ENCODE results near the gene KIAA0753.
A peak's percentile ranks its signal among the peaks of the same experiment; 100 is the strongest.

KIAA0753 gene

DNA sequence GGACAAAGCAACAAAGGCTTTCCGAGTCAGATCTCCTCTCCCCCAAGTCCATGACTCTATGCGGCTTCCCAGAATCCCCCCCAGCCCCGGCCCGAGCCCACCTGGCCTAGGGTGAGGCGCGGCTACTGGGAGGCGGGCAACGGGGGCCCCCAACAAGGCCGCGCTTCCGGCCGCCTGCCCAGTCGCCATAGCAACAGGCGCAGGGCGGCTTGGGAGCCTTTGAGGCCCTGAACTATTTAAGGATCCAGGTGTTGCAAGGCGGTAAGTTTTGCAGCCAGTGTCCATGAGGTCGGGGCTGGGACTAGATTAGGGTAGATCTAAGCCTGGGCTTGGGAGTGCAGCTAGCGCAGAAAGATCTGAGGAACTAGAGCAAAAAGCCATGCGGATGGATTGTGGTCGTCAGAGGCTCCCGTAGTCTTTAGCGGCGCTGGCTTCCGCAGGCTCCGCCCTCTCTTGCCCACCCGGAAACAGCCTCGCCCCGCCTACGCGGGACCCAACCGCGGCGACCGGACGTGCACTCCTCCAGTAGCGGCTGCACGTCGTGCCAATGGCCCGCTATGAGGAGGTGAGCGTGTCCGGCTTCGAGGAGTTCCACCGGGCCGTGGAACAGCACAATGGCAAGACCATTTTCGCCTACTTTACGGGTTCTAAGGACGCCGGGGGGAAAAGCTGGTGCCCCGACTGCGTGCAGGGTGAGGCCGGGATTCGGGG is at the start of gene KIAA0753, which contains the start of gene TXNDC17:
KIAA0753 (minus strand) TSS at position 176 of the 711 bp plus-strand sequence. CDS start 5,608 bp downstream, outside the sequence.
TXNDC17 (plus strand) TSS at position 525 of the 711 bp plus-strand sequence; CDS start at position 548, 23 bp downstream.
- peak; percentile 67 for DNase-seq

DNA sequence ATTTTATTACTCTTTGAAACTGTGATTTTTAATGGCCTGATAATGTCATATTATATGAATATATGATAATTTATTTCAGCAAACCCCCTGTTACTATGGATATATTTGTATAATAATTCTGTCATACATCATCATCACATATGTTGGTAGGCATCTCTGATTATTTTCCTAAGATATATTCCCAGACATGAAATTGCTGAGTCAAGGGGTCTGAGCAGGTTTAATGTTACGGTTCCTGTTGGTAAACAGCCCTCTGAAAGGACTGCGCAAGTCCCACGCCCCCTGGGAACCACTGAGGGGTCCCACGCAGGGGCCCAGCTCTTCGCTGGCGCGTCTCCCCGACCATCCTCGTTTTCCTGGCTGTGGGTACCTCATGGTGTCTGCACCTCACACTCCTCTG is 48.4 kb upstream of the KIAA0753 start:
- no peak for DNase-seq

DNA sequence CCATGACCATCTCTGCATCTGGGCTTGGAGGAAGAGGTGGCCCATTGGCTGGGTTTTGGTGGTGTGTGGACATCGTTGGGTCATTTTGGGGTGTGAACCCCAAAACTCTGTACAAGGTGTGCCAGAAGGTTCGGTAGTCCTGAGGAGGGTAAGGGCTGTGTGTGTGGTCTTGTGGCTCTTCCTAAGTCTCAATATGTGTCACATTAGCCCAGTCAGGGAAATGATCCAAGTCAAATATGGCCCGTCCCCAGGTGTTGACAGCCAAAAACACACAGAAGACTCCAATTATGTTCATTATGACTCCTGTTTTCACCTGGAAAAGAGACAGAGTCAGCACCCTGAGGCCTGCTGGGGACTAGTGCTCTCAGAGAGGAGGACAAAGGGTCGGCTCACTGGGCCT is 45.5 kb upstream of the KIAA0753 start:
- DNase-seq: no peak

DNA sequence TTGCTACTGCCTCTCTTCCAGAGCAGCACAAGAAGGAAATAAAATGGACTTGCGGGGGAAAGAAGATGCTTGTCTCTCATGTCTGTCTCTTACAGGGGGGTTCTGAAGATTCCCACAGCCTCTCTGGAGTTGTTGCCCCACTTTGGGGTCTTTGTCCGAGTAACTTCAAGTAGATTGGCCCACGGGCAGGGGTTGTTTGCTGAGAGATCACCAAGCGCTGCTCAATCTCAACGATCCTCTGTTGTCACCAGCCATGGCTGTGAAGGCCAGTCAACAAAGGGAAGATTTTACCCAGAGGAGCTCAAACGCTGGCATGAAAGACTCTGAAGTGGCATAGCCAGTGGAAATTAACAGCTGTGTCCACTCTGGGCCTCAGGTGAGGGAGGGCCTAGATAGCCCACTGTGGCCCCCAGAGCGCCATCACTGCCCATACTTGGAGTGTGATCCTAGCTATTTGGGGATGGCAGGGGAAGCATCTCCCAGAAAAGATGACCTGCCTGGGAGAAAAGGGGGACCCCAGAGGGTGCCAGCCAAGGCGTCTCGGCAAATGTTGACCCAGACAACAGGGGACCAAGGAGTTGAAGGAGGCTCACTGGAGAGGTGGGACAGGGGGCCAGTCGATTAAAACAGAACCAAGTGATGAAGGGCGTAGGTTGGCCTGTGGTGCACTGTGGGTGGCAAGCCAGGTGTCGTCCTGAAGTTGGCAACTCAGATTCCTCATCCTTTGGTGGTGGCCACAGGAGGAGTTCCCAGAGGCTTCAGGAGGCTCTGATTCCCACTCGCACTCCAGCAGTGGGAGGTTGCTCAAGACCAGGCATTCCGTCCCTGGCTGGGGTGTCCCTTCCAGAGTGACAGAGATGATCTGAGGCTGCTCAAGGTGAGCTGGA is 44.6 kb upstream of the KIAA0753 start:
- DNase-seq: no peak

DNA sequence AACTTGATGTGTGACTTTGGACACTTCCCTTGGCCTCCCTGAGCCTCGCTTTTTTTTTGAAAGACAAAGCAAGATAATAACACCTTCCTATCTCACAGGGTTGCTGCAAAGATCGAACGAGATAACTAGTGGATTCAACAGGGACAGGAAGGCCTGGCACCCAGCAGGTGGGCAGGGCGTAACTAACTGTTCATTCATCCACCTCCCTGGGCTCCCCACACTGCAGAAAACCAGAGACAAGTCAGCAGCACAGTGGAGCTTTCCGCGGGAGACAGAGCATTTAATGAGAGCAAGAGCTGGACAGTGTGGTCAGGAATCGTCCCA is 43.9 kb upstream of the KIAA0753 start:
- no peak for DNase-seq

DNA sequence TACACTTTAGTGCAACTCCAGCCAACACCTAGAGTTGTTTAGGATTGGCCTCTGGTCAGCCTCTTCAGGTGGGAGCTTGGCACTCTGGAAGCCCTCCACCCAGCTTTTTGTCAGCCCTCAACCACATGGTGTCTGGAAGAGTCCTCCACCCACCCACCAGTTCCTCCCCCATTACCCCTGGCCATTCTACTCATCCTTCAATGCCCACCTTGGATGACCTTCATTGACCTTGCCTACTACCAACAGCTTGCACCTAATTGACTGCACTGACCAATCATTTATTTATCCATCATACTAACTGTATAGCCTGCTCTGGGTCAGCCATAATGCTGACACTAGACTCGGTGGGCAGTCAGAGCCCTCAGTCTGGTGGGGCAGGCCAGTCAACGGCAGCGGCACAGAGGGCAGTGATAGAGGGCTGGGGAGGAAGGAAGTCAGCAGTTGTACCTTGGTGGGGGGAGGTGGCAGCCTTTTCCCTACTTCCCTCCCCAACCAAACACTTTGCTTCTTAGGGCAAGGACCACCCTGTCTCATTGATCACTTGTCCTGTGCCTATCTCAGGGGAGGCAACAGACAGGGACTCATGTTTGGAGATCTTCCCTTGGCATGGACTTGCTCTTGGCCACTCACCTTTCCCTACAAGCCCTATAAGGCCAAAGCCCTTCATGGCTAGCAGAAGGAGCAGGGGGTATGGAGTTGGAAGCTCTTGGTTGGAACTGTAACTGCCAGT is 43.4 kb upstream of the KIAA0753 start:
- no peak for DNase-seq

DNA sequence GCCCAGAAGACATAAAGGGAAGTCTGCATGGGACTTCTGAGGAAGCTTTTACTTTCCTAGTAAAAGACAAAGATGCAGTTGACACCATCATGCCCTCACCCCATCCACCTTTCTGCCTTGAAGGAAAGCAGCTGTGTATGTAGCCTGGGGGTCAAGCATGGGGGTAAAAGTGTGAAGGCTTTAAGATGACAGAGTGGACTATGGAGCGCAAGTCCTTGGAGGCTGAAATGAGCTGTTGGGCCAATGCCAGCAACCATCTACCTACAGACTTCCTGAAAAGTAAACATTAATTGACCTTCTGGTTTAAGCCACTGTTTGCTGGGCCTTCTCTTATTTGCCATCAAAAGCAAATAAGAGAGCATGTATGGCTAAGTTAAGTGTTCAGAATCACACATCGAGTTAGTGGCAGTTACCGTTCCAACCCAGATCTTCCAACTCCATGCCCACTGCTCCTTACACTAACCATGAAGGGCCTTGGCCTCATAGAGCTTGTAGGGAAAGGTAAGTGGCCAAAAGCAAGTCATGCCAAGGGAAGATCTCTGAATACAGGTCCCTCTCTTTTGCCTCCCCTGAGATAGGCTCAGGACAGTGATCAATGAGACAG is 42.7 kb upstream of the KIAA0753 start:
- DNase-seq: no peak

DNA sequence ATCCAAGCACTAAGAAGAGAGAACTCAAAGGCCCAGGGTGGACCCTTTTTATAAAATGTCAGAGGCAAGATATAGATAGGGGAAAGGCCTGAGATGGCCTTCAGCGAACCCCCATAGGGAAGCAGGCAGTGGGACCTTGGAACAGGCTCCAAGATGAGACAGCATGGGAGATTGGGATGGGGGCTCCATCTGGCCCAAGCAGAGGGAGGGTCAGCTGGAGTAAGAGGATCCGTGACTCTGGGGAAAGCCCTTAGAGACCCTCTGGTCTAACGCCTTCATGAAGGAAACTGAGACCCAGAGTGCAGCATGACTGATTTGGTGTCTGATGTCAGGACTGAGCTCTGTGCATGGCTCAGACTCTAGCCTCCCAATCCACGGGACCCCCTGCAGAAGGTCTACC is 41.8 kb upstream of the KIAA0753 start:
- no peak for DNase-seq

DNA sequence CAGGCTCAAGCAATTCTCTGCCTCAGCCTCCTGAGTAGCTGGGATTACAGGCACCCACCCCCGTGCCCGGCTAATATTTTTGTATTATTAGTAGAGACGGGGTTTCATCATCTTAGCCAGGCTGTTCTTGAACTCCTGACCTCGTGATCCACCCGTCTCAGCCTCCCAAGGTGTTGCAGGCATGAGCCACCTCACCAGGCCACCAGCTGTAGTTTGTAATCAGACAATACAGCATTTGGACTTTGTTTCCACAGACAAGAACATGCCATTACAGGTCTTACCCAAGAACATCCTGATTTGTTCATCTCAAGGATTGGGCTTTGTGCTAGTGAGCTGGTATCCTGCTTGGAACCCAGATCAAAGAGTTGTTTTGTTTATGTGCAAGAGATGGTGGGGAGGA is 41.2 kb upstream of the KIAA0753 start:
- DNase-seq: no peak

DNA sequence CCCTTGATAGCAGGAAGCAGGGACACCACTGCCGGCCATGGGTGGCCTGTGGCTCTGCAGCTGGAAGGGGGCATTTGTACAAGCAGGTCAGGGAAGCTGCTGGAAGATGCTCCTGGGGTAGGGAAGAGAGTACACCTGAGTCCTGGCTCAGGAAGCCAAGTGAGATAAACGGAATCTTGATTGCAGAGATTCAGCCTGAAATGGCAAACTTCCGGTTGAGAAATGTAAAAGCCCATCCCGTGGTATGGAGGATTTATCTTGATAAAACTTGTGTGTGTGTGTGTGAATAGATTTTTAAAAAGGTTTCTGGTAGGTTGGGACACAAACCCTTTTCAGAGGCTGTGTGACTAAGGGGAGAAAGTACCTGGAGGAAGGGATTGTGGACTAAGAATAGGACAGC is 40.7 kb upstream of the KIAA0753 start:
- no peak for DNase-seq

DNA sequence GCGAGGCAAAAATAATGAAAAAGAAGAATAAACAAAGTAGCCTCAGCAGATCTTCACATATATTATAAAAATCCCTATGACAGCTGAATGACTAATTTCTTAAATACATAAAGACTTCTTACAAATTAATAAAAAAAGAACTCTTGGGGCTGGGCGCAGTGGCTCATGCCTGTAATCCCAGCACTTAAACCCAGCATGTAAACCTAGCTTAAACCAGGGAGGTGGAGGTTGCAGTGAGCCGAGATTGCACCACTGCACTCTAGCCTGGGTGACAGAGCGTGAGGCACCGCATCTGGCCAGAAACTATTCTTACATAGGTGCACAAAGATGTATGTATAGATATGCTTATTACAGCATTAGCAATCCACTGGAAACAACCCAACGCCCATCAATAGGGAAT is 38.7 kb upstream of the KIAA0753 start:
- no peak for DNase-seq

DNA sequence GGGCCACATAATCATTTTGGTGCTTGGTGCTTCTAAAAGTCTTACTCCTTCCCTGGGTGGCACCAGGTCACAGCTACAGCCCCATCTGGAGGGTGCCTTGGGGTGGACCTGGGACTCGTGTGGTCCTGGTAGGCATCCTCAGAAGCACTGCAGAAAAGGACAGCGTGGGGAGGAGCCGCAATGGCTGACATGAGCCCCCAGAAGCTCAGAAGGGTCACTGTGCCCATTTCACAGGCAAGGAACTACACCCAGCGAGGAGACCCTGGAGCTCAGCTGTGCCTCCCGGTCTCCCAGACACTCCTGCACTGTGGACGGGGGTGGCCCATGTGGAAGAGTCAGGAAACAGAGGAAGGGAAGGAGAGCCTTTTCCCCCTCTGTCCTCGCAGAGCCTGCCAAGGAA is 37.4 kb upstream of the KIAA0753 start:
- no peak for DNase-seq

DNA sequence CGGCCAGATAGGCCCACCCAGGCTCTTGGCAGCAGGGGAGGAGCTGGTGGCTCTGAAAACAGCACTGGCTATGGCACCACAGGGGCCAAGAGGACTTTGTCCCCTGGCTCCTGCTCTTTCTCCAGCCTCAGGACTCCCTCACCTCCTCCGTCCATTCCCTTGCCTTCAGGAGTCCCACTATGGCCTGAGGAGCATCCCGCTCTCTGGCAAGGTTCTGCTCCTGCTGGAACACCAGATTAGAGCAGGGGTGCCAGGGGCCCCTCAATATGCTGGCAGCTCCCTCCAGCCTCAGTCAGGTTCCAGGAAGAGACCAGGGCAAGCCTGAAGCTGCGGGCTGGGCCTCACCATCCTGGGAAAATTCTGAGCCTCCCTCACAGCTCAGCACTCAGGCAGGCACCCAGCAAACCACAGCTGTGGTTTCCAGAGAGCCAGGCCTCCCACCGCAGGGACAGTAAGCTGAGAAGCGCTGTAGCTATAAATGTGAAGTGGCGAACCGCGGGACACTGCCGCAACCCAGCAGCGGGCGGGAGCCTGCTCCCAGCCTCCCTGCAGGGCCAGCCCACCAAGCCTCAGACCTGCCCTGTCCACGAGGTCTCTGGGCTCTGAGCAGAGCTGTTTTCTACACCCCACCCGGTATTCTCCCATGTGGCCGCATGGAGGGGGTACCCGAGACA is 36.8 kb upstream of the KIAA0753 start:
- no peak for DNase-seq

DNA sequence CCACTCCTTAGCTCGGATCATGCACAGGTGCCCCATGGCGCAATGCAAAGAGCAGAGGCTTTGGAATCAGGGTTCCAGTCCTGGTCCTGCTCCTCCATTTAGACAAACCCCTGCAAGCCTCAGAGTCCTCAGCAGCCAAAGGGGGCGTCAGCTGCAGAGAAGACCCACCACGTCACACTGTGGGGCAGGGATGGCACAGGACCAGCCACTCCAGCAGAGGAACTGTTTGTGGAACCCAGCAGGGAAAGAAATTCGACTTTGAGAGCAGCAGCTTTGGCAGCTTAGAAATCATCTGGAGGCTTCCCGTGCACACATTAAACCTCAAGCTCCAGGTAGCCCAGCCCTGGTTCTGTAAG is 36.3 kb upstream of the KIAA0753 start:
- no peak for DNase-seq

DNA sequence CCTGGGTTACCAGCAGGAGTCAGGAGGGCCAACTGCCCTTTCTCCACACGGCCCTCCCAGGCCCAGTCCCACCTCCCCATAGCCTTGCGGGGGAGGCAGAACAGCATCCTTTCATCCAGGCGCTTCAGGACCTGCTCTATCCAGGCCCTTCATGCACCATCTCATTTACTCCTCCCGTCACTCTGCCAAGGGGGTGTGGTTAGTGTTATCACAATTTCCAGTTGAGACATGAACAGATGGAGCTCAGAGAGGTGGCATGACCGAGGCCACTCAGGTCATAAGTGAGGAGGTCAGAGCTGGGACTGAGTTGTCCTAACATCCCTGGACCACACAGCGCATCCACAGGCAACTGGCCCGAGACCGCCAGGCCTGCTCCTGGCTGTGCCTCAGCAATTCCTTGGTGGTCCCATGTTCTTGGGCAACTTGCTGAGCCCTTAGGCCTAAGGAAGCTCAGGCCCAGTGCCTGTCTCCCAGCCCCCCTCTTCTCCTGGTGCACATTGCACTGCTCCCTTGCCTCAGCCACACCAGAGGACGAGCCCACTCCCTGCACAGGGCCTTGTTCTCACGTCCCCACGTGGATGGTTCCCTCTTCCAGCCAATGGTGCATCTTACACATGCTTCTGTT is 34.8 kb upstream of the KIAA0753 start:
- DNase-seq: no peak

DNA sequence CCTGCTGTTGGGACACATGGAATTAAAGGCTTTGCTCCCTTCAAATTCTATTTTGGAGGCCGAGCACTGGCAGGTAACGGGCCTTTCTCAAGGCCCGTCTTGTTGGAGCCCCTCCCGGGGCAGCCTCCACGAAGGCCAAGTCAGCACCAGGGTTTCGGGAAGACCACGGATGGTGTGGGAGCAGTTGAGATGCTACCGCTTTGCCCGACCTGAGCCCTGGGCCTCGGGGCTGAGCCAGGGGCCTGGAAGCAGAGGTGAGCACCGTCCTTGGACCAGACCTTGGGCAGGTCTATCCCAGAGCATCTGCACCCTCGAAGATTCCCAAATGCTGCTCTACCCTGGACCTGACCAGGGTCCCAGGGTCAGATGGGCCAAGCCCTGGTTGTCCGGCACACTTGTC is 34.1 kb upstream of the KIAA0753 start:
- no peak for DNase-seq

DNA sequence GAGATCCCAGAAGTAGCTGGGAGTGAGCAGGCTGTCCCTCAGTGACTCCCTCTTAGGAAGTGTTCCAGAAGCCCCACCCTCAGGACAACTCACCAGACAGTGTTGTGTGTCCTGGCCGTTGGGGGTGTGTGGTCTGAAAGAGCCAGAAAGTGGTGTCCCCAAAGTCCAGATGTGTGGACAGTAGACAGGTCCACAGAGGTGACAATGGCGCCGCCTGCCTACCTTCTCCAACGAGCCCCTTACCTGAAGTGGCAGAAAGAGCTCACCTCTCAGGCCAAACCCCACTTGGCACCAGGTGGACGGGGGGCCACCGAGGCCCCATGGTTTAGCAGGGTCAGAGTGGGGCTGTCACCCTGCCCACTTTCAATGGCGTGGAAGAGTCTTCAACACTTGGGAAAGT is 30.9 kb upstream of the KIAA0753 start:
- DNase-seq: no peak

DNA sequence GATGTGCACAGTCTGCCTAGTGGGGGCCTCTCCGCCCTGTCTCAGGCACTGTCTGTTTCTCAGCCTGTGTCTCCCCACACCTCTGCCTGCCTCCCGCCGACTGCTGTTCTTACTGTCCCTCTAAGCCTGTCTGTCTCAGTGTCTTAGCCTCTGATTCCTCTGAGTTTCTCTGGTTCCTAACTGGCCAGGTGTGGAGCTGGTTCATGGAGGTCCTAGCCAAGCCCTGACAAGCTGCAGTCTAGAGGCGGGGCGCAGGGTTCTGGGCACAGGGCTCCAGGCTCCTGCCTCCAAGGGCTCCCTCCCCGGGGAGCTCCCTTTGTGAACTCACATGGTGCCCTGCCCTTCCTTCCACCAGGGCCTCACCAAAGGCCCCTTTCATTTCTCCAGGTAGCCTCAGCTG is 30.5 kb upstream of the KIAA0753 start:
- no peak for DNase-seq

DNA sequence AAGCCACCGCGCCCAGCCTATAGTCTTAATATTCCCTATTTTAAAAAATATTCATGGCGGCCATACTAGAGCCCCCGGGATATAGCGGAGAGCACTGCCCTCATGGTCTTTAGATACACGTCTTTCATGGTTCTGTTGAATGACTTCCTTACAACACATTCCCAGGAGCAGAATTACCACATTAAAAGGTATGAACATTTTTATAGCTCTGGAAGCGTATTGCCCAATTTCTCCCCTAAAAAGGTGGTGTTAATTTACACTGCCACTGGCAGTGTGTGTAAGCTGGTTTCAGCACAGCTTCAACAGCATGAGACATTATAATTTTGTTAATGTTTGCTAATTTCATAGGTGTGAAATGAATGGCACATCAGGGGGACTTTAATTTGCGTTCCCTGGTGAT is 30.1 kb upstream of the KIAA0753 start:
- no peak for DNase-seq

DNA sequence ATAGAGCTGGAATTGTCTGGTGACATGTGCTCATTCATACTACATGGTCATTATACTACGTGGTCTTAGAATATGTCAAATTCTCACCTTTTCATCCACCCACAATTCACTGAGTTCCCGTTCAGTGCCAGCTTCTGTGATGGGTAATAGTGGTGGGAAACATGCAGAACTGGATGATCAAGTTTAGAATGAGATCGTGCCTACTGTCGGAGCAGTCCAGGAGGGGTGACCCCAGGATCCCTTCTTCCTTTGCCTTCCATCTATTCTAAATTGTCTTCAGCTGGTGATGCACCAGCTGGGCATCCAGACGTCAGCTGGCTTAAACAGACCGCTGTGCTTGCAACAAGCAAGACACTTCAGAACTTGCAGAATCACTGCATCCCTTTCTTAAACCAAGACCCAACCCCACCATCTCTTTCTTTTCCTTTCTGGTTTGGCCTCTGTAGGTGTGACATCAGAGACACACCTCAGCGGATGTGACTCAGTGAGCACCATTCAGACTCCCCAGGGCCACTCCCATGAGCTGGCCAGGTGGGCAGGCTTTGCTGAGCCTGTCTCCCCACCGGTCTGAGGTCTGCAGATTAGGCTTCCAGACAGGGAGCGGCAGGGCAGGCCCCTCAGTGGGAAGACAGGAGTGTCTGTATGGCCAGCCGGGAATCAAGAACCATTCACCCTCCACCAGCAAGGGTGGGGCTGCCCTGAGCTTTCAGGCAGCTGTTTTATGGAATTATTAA is 29.1 kb upstream of the KIAA0753 start:
- no peak for DNase-seq

DNA sequence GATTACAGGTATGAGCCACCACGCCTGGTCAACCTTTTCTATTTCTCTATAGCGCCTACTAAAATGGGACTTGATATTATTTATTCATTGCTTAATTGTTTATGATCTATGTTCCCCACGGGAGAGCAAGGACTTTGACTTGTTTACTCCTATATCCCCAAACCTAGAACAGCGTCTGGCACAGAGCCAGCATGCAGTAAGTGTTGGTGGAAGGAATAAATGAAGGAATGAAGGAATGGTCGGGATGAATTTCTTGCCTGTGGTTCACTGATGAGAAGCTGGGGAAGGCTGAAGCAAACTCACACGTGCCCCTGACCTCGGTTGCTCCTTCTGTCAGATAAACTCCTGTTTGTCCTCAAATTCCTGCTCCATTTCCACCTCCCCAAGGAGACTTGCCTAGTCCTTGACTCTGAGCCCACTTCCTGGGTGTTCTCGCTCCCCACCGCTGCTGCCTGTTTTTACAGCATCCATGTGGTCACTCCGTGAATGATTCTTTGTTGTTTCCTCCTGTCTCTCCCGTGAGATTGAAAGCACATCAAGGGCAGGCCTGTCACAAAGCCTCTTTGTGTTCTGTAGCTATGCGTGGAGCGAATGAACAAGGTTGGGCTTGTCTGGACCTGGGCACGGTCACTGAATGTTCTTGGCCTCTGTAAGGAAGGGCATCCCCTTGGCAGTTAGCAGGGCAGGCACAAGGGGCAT is 28.4 kb upstream of the KIAA0753 start:
- no peak for DNase-seq
